CD1c-positive myeloid dendritic cell (primary cell): ENCODE measurements around the gene C10orf105.

Source experiments
- DNase-seq: peaks from one replicate; pipeline ENCODE4 v3.0.0-alpha.2; 2016; ENCODE audit errors: extremely low spot score

Gene C10orf105

DNA sequence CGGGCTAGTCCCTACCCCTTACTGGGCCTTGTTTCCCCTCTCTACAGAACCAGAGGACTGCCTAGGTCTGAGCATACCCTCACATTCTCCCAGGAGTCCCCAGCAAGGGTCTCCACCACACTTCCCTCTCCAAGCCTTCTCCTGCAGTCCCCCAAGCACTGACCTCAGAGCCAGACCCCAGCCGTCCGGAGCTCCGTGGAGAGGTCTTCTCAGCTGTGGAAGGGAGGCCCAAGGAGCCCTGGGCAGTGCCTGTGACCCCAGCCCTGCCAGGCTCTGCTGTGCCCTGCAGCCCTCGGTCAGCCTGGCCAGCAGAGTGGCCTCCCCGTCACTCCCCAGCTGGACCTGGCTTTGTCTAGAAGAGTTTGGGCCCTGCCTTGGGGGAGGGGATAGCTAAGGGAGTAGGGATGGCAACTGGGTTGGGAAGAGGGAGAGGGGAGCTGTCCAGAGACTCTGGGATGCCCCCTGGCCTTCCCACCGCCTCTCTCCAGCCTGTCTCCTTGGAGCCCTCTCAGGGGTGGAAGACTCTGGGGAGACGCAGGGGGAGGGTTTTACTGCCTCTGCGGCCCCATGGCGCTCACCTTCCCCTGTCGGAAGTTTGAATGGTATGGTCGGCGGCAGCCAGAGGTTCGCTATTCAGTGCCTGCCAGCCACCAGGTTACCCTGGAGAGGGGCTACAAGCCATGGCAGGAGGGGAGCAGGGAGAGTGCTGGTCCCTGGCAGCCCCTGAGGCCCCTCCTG lies at the start of gene C10orf105:
TSS of gene C10orf105 (minus strand) at position 315 of the 738 bp plus-strand sequence. CDS start 3,441 bp downstream, outside the sequence.
- no peak for DNase-seq

DNA sequence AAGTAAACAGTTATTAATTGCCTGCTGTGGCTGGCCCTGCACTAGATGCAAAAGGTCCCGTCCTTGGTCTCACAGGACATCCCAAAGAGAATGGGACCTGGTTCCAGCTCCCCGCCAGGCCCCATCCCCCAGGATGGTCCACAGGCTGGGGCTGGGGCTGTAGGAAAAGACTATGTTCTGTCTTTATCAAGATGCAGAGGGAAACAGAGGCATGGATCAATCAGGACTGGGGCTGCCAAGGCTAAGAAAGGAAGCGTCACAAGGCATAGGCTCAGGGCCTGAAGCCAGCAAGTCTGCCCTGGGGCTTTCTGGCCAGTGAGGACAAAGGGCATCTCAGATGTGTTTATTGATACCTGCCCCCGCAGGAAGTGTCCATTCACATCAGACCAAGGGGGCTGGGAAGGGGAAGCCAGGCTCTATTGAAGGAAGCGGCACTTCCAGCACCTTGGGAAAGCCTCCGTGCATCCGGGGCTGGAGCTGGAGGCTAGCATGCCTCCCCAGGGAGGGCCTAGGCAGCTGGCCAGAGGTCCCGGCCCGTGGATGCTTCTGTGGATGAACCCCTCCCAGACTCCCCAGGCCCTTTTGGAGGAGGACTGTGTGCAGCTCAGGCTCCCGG lies 48.0 kb upstream of the C10orf105 start:
- DNase-seq, result no peak

- peak; percentile 78 for DNase-seq
Observed at GRCh38 chr10:71766717-71767419, 47.3 kb upstream of the C10orf105 start.

DNA sequence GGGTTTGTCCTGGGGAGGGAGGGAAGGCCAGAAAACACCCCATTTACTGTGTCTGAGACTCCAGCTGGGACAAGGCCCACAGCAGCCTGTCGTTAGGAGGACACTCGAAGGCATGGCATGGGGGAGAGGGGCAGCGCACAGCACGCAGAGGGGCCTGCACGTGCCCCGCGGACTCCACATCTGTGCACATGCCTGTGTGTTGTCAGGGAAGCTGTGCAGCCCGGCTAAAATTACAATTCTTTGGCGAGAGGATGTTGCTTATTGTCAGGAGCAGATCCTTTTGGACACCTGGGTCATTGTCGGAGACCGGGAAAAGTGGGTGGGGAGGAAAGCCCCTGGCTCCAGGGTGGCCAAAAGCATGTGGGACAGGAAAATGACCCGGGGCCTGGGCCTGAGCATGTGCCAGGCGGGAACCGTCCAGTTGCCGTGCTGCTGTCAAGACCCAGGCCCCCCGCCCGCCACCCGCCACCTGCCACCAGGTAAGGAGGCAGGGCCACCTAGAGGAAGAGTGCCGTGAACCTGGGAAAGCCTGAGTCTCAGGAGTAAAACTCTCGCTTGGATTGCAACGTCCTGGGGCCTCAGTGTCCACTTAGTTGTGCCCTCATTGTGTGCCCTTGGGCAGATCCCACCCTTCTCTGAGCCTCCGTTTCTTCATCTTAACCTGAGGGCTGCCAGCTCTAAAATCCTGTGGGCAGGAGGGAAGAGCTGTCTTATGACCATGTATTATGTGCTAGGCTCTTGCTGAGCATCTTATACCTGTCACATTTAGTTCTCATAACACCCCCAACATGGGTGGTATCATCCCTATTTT lies 46.5 kb upstream of the C10orf105 start:
- DNase-seq, result no peak

DNA sequence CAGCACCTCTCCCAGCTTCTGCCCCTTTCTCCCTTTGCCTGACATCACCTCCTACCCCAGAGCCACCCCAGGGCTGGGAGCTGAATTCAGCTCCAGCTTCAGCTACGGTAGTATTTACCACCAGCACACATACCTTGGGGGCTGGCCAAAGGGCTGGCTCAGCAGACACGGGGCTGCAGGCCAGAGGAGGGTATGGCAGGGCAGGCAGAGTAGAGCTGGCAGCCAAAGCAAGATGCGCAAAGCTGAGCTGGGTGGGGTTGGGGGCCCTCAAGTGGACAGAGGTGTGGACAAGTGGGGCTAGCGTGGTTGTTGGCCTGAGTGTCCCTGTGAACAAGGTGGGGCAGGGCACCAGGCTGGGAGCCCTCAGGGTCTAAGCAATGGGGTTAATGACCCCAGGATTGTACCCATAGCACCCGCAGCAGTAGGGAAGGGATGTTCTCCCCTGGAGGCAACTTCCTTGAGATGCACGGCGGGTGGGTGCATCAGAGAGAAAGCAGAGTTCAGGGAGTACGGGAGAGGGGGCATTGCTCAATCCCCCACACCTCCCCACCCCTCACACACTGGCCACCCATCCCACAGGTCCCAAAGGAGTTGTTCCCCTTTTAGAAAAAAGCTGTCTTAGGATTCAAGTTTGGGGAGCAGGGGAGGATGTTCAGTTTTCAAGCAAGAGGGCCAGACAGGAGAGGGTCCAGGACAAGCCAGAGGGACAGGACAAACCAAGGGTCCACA lies 45.8 kb upstream of the C10orf105 start:
- peak; percentile 47 for DNase-seq

DNA sequence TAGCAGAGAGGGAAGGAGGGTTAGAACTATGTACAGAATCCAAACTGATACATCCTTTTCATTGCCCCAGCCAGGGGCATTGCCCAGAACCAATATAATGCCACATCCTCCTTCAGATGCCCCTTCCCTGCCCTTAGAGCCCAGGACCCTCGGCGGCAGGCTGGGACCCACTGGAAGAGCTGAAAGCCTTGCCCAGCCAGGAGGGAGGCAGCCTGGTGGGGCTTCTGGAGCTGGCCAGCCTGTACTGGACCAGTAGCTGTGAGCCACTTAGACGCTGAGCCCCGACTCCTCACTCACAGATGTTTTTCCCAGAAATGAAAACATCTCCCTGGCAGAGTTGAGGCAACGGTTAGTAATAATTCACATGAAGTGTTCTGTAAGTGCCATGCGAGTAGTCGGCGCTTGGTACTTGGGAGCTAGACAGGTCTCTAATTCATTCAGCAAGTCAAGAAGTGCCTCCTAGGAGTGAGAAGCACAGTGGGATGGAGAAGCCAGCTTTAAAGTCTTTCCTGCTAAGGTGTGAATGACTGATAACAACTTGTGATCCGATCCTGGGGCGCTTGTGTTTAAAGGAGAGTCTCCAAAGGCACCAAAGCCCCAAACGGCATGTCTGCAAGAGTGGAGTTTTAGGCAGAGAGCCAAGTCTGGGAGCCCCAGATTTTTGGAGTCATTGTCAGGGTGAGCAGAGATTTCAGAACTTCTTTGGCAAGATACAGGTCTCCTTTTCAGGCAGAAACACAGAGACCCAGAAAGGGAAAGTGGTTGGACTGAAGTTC lies 44.0 kb upstream of the C10orf105 start:
- DNase-seq, result no peak

- DNase-seq, result no peak
Observed at GRCh38 chr10:71762324-71762723, 42.7 kb upstream of the C10orf105 start.

DNA sequence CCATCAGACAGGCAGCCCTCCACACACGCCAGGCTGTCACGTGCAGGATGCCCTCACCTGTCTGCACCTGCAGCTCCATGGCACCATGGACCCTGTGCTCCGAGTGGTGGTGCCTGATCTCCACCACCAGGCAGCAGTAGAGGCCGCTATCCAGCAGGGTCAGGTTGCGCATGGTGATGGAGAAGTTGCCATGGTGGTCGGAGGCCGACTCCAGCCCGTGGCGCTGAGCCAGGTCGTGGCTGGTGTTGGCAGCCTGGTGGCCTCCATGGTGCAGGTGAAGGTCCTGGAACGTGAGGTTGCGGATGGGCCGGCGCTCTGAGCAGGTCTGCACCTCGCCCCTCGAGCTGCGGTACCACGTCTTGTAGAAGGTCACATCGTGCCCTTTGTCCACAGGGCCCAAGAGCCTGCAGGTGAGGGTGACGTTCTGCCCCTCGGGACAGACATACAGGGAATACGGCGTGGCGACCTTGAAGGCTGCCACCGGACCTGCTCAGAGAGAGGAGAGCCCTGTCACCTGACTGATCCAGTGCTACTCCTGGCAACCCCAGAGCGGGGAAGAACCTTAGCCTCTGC lies 42.0 kb upstream of the C10orf105 start:
- no peak for DNase-seq

- no peak for DNase-seq
Observed at GRCh38 chr10:71761105-71761511, 41.5 kb upstream of the C10orf105 start.

GRCh38 chr10:71757399-71757922 lies 37.9 kb upstream of the C10orf105 start:
- DNase-seq, result no peak

- DNase-seq, result peak; percentile 56
Observed at GRCh38 chr10:71756311-71757191, 37.0 kb upstream of the C10orf105 start.

DNA sequence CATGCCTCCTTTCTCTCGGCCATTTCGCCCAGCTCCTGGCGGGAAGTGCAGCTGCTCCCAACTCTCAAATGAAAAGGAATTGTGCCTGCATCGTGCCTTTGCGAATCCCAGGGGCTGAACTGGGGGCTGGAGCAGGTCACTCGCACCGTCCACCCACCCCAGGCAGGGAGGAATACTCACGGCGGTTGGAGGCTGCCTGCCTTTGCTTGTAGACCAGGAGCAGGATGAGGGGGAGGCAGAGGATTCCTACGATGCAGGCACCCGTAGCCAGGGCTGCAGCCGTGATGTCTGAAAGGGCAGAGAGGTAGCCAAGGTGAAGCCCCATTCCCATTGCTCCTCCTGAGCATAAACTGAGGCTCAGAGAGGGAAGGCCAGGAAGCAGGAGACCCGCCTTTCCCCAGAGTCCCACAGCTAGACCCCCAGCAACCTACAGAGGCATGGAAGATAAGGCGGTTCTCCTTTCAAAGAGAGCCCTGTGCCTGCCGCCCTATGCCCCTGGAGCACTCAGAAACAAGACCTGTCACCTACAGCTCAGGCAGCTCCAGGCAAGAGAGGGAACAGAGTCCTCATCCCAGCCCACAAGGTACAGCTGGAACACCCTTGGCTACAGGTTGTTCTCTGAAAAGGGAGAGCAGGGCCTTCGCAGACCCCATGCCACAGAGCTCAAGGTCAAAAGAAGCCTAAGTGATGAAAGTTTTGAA lies 35.8 kb upstream of the C10orf105 start:
- no peak for DNase-seq

DNA sequence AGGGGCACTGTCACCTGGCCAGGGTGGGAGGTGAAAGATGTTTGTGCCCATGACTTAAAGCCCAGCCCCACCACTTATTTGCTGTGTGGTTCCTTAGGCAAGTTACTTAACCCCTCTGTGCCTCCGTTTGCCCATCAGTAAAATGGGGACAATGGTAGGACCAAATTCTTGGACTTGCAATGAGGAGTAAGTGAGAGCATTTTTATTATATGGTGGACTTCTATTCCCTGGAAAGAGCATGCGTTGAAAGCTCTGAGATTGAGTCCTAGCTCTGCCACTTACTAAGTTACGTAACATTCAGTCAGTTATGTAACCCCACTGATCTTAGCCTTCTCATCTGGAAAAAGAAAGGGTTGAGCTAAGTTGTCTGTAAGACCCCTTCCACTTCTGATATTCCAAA lies 35.0 kb upstream of the C10orf105 start:
- DNase-seq, result no peak

- no peak for DNase-seq
Observed at GRCh38 chr10:71753960-71754505, 34.5 kb upstream of the C10orf105 start.

DNA sequence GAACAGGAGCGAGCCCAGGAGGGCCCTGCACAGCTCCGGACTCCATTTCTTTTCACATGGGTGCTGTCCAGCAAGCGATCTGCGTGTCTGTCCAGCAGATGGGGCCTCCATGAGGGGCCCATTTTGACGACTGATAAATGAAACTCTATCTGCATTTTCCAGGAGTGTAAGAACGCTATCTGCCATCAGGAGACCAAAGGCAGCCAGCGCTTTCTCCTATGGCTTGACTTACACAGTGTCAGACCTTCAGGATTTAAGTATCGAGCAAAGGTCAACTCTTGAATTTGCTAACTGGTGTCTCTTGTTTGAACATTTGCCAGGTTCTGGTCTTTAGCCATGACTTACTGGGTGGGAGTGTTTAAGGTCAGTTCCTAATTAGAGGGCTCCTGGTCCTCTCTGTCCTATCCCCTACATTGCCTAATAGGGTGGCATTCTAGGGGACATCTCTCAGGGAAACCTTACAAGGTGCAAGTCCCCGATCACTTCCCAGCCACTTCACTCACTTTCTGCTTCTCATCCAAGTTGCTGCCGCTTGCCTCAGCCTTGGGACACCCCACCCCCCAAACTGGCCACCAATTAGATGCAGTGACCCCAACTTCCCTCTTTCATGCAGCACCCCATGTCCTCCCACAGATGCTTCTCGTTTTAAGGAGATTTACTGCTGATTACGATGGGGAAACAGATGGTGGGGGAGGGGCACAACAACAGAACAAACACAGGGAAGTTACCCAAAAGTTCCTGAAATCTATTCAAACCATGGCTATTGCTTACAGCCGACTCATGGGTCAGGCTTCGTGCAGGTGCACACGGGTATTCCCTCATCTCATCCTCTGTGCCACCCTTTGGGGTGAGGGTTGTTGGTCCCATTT lies 33.7 kb upstream of the C10orf105 start:
- DNase-seq, result peak; percentile 93

GRCh38 chr10:71752391-71753090 lies 33.0 kb upstream of the C10orf105 start:
- DNase-seq, result no peak
